GM18907 (cell line): ENCODE data around the gene MAML3.

Source experiments
- ATAC-seq: cut with Tn5 transposase; IDR thresholded peaks from one replicate; pipeline ENCODE4 v1.9.1; 2021; ENCODE audit warnings: mild to moderate bottlenecking, moderate library complexity; ENCODE audit not compliant: unreplicated experiment

The MAML3 gene

GRCh38 chr4:140127422-140127821 is 26.6 kb downstream of the MAML3 start:
- no peak for ATAC-seq

GRCh38 chr4:140126261-140126660 is 27.7 kb downstream of the MAML3 start:
- no peak for ATAC-seq

DNA sequence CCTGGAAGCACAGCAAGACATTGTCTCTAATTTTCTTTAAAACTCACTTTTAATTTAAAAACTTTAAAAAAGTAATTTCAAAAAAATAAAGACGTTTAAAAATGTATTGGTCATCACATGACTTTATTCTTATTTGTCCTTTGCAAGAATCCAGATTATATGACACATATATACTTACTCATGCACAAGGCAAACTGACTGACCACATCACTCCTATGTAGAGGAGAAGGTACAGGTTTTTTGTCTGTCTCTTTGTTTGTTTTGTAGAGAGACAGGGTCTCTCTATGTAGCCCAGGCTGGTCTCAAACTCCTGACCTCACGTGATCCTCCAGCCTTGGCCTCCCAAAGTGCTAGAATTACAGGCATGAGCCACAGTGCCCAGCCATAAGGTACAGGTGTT is 28.6 kb downstream of the MAML3 start:
- ATAC-seq: no peak

GRCh38 chr4:140123666-140124377 is 30.2 kb downstream of the MAML3 start:
- no peak for ATAC-seq

DNA sequence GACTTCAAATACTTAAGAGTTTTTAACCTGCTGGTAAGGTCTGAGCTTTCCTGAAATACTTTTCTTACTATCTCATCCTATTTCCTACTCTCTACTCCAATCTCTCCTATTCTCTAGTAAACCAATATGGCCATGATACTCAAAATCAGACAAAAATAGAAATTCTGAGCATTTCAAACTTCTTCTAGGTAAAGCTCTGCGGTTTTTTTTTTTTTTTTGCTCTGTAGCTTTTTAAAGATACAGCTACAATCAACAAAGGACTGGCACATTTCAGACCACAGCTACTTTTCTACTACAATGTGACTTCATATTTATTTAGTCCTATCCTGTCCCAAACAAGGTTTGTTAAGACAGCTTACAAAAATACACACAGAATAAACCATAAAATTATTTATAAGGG is 31.1 kb downstream of the MAML3 start:
- no peak for ATAC-seq

DNA sequence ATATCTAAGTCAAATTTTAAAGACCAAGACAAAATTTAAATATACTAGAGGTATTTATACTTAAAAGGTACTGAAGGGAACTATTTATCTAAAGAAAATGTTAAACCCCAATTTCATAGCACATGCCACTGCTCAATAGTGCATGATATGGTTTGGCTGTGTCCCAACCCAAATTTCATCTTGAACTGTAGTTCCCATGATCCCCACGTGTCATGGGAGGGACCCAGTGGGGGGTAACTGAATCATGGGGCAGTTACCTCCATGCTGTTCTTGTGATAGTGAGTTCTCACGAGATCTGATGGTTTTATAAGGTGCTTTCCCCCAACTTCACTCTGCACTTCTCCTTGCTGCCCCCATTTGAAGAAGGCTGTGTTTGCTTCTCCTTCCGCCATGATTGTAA is 32.3 kb downstream of the MAML3 start:
- ATAC-seq: no peak

GRCh38 chr4:140118931-140119640 is 34.9 kb downstream of the MAML3 start:
- no peak for ATAC-seq

DNA sequence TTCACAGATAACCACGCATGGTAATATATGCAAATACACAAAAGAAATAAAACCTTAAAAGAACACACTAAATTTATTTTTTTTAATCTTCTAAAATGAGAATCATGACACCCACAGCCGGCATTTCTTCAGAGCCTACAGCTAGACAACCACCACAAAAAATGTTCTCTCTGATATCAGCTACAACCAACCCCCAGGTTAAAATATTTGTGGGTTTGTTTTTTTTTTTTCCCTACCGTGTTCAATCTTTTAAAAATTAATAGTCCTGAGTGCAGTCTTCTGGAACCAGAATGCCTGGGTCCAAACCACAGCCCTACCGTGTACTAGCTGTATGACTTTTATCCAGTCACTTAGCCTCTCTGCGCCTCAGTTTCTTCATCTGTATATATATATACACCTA is 36.0 kb downstream of the MAML3 start:
- ATAC-seq: no peak

DNA sequence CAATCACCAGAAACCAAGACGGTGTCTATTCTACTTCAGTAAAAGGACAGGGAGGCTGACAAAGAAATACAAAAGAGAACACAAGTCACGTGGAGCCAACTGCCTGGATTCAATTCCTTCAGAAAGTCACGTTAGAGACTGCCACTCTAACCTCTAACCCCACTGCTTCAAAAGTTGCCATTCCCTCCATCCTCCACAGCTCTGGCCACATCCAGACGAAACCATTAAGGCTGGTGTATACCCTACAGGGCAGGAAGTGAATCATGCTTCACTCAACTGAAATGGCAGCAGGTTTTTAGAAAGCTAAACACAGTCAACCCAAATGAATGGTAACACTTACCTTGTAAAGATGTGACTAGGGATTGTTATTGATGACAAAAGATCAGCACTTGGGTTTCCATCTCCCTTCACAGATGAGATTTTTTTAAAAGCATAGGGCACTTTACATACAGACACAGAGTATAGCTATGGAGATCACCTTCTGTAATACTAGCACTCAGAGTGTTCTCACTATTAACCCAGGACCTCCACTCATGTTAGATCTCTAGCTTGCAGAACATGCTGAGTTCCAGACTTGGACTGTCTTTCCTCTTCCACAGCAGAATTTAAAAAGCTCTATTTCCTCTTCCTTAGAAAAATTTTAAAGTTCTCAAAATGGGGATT is 37.4 kb downstream of the MAML3 start:
- no peak for ATAC-seq

DNA sequence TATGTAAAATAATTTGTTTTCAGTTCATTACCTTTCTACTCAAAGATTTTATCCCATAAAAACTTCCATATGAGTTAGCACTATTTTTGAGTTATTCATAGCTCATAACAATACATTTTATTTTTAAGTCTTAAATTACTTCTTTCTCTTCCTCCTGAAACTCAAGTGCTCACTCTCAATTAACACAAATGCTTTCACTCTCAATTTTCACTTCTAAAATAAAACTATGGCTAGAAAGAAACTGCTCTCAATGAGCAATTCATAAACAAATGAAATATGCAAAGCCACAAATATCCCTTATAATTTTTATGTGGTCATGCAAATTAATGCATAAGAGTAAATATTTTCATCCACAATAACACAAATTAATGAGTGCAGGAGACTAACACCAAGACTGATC is 38.8 kb downstream of the MAML3 start:
- peak; percentile 43 for ATAC-seq

DNA sequence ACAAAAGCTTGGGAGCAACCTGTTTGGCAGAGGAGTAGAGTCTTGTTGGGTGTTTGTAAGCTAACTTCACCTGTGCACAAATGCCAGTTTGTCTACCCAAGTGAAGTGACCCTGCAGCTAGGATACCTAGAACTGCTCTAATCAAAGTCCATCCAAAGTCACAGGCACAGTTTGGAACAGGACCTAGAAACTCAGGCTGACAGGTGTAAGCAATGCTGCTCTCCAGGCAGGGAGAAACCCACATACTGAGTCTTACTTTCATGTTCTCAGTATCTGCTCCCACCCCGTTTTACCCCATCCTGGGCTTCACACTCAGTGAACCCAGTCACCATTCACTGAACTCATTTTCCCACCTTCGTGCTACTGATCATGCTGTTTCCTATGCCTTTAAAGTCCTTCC is 40.3 kb downstream of the MAML3 start:
- no peak for ATAC-seq

GRCh38 chr4:140112576-140112975 is 41.4 kb downstream of the MAML3 start:
- no peak for ATAC-seq

GRCh38 chr4:140111256-140111655 is 42.7 kb downstream of the MAML3 start:
- ATAC-seq: no peak

- ATAC-seq: no peak
These were observed 43.3 kb downstream of the MAML3 start for GRCh38 chr4:140110542-140111215.

GRCh38 chr4:140109737-140110136 is 44.2 kb downstream of the MAML3 start:
- ATAC-seq: no peak

- ATAC-seq: no peak
These were observed 44.7 kb downstream of the MAML3 start for GRCh38 chr4:140109292-140109691.

DNA sequence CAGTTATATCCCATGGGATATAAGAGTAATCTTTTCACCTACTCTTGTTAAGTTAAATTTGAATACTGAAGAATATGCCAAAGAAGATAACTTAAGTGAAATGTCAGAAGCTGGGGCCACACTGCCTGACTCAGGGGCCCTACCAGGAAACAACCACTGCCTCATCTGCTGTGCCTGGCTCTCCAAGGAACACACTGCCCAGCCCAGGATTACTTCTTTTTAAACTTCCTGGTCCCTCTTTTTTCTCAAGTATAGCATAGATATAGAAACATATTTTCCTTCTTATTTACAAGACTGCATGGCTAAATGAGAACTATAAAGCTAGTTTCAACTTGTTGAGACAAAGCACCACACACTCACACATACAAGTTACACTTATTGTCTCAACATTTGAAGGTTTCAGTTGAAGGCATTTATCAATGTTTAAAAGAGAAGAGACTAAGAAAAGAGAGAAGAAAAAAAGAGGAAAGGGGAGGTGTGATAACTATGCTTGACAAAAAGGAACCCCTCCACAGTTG is 45.2 kb downstream of the MAML3 start:
- no peak for ATAC-seq

GRCh38 chr4:140108243-140108642 is 45.7 kb downstream of the MAML3 start:
- no peak for ATAC-seq

DNA sequence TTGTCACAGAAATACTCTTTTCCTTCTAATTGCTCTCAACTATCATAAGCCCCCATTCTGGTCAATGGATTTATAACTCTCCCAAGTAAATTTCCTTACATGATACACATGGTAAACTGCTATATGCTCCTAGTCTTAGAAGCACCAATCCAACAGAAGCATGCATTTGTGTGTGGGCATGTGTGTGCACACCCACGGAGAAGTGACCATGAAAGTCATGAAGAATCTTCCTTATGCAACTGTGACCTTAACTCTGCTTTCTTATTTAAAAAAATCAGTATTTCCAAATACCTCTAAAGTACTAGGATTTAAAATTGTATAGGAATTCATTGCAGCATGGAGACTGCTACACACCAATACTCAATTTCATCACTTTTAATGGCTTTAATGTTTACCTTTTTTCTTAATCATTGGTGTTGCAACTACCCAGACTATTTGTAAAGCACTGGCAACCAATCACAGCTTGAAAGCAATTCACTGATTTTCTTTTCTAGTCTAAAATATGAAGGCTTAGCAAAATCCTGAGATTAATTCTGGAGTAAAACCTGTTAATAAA is 47.6 kb downstream of the MAML3 start:
- no peak for ATAC-seq

- ATAC-seq: no peak
These were observed 48.5 kb downstream of the MAML3 start for GRCh38 chr4:140105436-140105835.

- ATAC-seq: peak; percentile 95
These were observed 50.3 kb downstream of the MAML3 start for GRCh38 chr4:140103676-140104075.
